OCI-LY1 (cell line): ENCODE measurements around the gene BRIX1.

Source experiments
- EZH2 ChIP-seq: fragments of 200-600 bp; sonication (generic), shearing (Covaris generic); IDR thresholded peaks from 2 replicates; pipeline ENCODE4 v1.8.0; 2017; ENCODE audit warnings: borderline replicate concordance, mixed run types, mild to moderate bottlenecking, antibody characterized with exemption, low read length, moderate library complexity, mixed read lengths
- TF ChIP-seq, protein P1 (sequence below): fragments of 200-600 bp; sonication (generic), shearing (Covaris generic); IDR thresholded peaks from 2 replicates; pipeline ENCODE4 v1.5.1; 2017; ENCODE audit warnings: mild to moderate bottlenecking, antibody characterized with exemption, low read length, moderate library complexity, mixed read lengths

DNA sequence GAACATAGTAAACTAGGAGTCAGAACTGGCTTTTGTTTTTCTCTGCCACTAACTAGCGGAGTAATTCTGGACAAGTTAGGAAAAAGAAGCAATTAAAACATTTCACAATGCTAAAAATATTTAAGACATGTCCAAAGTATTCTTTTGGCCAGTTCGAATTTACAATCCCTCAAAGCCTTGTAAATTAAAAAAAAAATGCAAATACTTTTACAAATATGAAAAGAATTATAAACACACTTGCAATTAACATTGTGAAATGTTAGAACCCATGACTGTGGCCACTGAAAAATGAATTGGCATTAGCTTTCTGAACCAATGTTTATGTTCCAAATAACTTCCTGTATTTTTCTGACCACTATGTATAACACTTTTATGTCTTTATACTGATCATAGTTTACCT lies 2.4 kb upstream of the BRIX1 start:
- no peak for TF ChIP-seq EZH2
- TF ChIP-seq, protein P1, sequence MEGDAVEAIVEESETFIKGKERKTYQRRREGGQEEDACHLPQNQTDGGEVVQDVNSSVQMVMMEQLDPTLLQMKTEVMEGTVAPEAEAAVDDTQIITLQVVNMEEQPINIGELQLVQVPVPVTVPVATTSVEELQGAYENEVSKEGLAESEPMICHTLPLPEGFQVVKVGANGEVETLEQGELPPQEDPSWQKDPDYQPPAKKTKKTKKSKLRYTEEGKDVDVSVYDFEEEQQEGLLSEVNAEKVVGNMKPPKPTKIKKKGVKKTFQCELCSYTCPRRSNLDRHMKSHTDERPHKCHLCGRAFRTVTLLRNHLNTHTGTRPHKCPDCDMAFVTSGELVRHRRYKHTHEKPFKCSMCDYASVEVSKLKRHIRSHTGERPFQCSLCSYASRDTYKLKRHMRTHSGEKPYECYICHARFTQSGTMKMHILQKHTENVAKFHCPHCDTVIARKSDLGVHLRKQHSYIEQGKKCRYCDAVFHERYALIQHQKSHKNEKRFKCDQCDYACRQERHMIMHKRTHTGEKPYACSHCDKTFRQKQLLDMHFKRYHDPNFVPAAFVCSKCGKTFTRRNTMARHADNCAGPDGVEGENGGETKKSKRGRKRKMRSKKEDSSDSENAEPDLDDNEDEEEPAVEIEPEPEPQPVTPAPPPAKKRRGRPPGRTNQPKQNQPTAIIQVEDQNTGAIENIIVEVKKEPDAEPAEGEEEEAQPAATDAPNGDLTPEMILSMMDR: no peak
